Ishikawa (cell line): ENCODE data around the gene FIZ1.

Experiments used
- CEBPB ChIP-seq: IDR thresholded peaks from 2 replicates; pipeline ENCODE4 v1.6.1; 2012
- CREB1 ChIP-seq: IDR thresholded peaks from 2 replicates; pipeline ENCODE4 v1.6.1; 2012; ENCODE audit warnings: low read depth
- EP300 ChIP-seq: IDR thresholded peaks from 2 replicates; pipeline ENCODE4 v1.6.1; 2012; ENCODE audit warnings: borderline replicate concordance
- MAX ChIP-seq: IDR thresholded peaks from 2 replicates; pipeline ENCODE4 v1.6.1; 2012
- NFIC ChIP-seq: IDR thresholded peaks from 2 replicates; pipeline ENCODE4 v1.6.1; 2012
- RAD21 ChIP-seq: IDR thresholded peaks from 2 replicates; pipeline ENCODE4 v1.6.1; 2012; ENCODE audit warnings: low read depth
- REST ChIP-seq: IDR thresholded peaks from 2 replicates; pipeline ENCODE4 v1.6.1; 2012; ENCODE audit warnings: low read depth, mild to moderate bottlenecking
- TAF1 ChIP-seq: IDR thresholded peaks from 2 replicates; pipeline ENCODE4 v1.6.1; 2012; ENCODE audit warnings: low read depth, mild to moderate bottlenecking
- TEAD4 ChIP-seq: IDR thresholded peaks from 2 replicates; pipeline ENCODE4 v1.6.1; 2012
- YY1 ChIP-seq: IDR thresholded peaks from 2 replicates; pipeline ENCODE4 v1.6.1; 2012; ENCODE audit warnings: low read depth
- ZBTB7A ChIP-seq: IDR thresholded peaks from 2 replicates; pipeline ENCODE4 v1.6.1; 2012; ENCODE audit warnings: low read depth

- TF ChIP-seq REST (no peak), CEBPB (no peak), YY1 (no peak), RAD21 (no peak), ZBTB7A (no peak), CREB1 (no peak), TAF1 (no peak), TEAD4 (no peak), EP300 (no peak), MAX (no peak), NFIC (no peak)
Measured at GRCh38 chr19:55618426-55618825, 19.1 kb upstream of the FIZ1 start.
